Testis (tissue), 2 donors: ENCODE measurements around the gene BRAF.

ENCODE experiments used
- CTCF ChIP-seq, 3 experiments: fragments of 450-650 bp in 2 of 3; fragments of 200-600 bp in 1 of 3; sonication (generic) in 1 of 3; IDR thresholded peaks; one replicate each; pipeline ENCODE4 v1.5.1; 2016 to 2019; ENCODE audit warnings: antibody characterized with exemption in 3 of 3, mild to moderate bottlenecking in 2 of 3, moderate library complexity in 1 of 3
- POLR2A ChIP-seq: fragments of 450-650 bp; IDR thresholded peaks from one replicate; pipeline ENCODE4 v1.6.1; 2017; ENCODE audit warnings: antibody characterized with exemption, mild to moderate bottlenecking, moderate library complexity

GRCh38 chr7:140899883-140900282, 24.8 kb downstream of the BRAF start:
- TF ChIP-seq POLR2A (no peak), CTCF (IDR thresholded peaks at IDR 0.05) (no peak)
